Esophagus squamous epithelium (tissue), 5 donors: ENCODE measurements around the gene SCLY. TPM values are rescaled to one million over a fixed set of nuclear protein-coding genes. Genes with fewer than 3 reads are reported as not detected.
A peak's percentile ranks its signal among the peaks of the same experiment; 100 is the strongest.
"Not testable (repeated sequence)": the region's sequence is repeated elsewhere in the genome, so short reads cannot be mapped to it uniquely, and the experiment has no call there.

Experiments used
- DNase-seq: peaks from one replicate; lab custom pipeline; 2025; lab: John Stamatoyannopoulos, UW
- H3K27ac ChIP-seq, 4 donors: fragments of 200-600 bp; sonication (generic); one replicate each; pipeline ENCODE4 v1.5.1; 2016 to 2019; ENCODE audit warnings: mild to moderate bottlenecking in 1 of 4
- H3K27me3 ChIP-seq, 4 donors: fragments of 200-600 bp; sonication (generic); 1 replicate in 3 of 4; 2 replicates in 1 of 4; pipeline versions ENCODE4 v1.5.1 to v1.6.0; 2017 to 2021; ENCODE audit warnings: antibody characterized with exemption in 1 of 4
- H3K36me3 ChIP-seq, 3 donors: fragments of 200-600 bp; sonication (generic); one replicate each; pipeline ENCODE4 v1.5.1; 2016 to 2019
- H3K4me1 ChIP-seq, 3 donors: fragments of 200-600 bp; sonication (generic); one replicate each; pipeline ENCODE4 v1.5.1; 2017 to 2019
- H3K4me3 ChIP-seq, 4 donors: fragments of 200-600 bp; sonication (generic); 1 replicate in 3 of 4; 2 replicates in 1 of 4; pipeline ENCODE4 v1.5.1; 2016 to 2019; ENCODE audit warnings: mild to moderate bottlenecking in 2 of 4, moderate library complexity in 1 of 4
- H3K9me3 ChIP-seq, 3 donors: fragments of 200-600 bp; sonication (generic); one replicate each; pipeline ENCODE4 v1.5.1; 2016 to 2019
- CTCF ChIP-seq, 6 experiments: fragments of 450-650 bp in 4 of 6; fragments of 200-600 bp in 2 of 6; sonication (generic) in 2 of 6; IDR thresholded peaks; one replicate each; pipeline ENCODE4 v1.5.1; 2016 to 2019; ENCODE audit warnings: antibody characterized with exemption in 6 of 6, mild to moderate bottlenecking in 4 of 6, moderate library complexity in 4 of 6
- POLR2A ChIP-seq, 4 donors: fragments of 450-650 bp; IDR thresholded peaks; one replicate each; pipeline ENCODE4 v1.6.1; 2017; ENCODE audit warnings: antibody characterized with exemption in 4 of 4, mild to moderate bottlenecking in 4 of 4, moderate library complexity in 3 of 4
- WGBS, 2 donors: methylation state at CpG; one replicate each; pipeline ENCODE4 v1.1.5; 2018; 5-methylcytosine and 5-hydroxymethylcytosine counted together
- intact Hi-C: fragments of 100-400 bp; cut with DNase I; formaldehyde crosslinking; loops from one replicate; pipeline ENCODE4 v1.15.0; 2022
- total RNA-seq, 4 donors: library from RNA; depleted of rRNA; stranded (reverse); fragments of >200 nt; gene quantifications; one replicate each; pipeline ENCODE4 v1.1.0, GENCODE V29; 2016
- donor health status: DM: yes; HTN: yes; CAD: no.

Gene SCLY
- total RNA-seq, 4 donors from 2014 or later = 3.0 to 14.0 (median 11.4) TPM

GRCh38 chr2:238030422-238031155 lies 30.2 kb upstream of the SCLY start:
- Histone ChIP-seq H3K27ac (peak overlapping the region in 1 of 4 donors; percentile 53), H3K36me3 (peaks cover 4 to 62% (median 10%) of the 10 kb centered on the region in 3 donors), H3K9me3 (no peaks in the 10 kb centered on the region), H3K27me3 (no peaks in the 10 kb centered on the region), H3K4me3 (no peak overlapping the region), H3K4me1 (peaks cover 6 to 46% (median 8%) of the 10 kb centered on the region in 3 donors)
- intact Hi-C loops = no loop called here
- no peak for TF ChIP-seq POLR2A (IDR thresholded peaks at IDR 0.05)
- TF ChIP-seq CTCF (IDR thresholded peaks at IDR 0.05) = peak in 1 of 6 experiments; percentile 19
- WGBS, 2 donors = 89 to 98% methylated on average over 6 to 8 of the region's 8 CpGs
- no peak for DNase-seq

DNA sequence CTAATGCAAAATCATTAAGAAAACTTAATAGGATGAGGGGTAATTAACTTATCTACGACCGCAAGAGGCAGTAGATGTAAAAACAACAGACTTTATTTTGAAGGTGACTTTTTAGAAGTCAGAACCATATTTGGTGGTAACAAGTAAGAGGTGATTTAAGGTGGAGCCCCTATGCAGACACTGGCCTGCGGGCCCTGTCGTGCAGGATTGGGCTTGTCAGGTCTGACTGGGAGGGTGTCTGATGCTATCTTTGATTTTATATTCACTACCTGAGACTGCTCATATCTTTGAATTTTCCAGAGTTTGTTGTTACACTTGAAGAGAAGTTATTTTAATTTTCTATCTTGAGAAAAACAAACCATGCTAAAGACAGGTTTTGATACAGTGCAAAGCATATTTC lies 29.1 kb upstream of the SCLY start:
- H3K27ac ChIP-seq = peak overlapping the region in 3 of 4 donors; percentile 2 to 53 (median 27)
- H3K27me3 ChIP-seq = no peaks in the 10 kb centered on the region
- intact Hi-C loops = no loop called here
- WGBS, 2 donors = 33 to 54% methylated on average over 4 of the region's 4 CpGs
- H3K9me3 ChIP-seq = no peaks in the 10 kb centered on the region
- no peak overlapping the region for H3K4me3 ChIP-seq
- peaks cover 0 to 34% (median 0%) of the 10 kb centered on the region in 3 donors for H3K4me1 ChIP-seq
- peaks cover 4 to 62% (median 10%) of the 10 kb centered on the region in 3 donors for H3K36me3 ChIP-seq
- TF ChIP-seq POLR2A (IDR thresholded peaks at IDR 0.05) = no peak
- no peak for DNase-seq

GRCh38 chr2:238032755-238033337 lies 28.0 kb upstream of the SCLY start:
- H3K9me3 ChIP-seq = no peaks in the 10 kb centered on the region
- DNase-seq = no peak
- WGBS, 2 donors = 46 to 70% methylated on average over 4 of the region's 4 CpGs
- no peaks in the 10 kb centered on the region for H3K27me3 ChIP-seq
- H3K4me1 ChIP-seq = peaks cover 0 to 34% (median 0%) of the 10 kb centered on the region in 3 donors
- no peak for TF ChIP-seq POLR2A (IDR thresholded peaks at IDR 0.05)
- no peak for TF ChIP-seq CTCF (IDR thresholded peaks at IDR 0.05)
- H3K4me3 ChIP-seq = no peak overlapping the region
- intact Hi-C loops = no loop called here
- peak overlapping the region in 1 of 4 donors; percentile 36 for H3K27ac ChIP-seq
- H3K36me3 ChIP-seq = peaks cover 4 to 62% (median 19%) of the 10 kb centered on the region in 3 donors

- intact Hi-C loops, H3K9me3 ChIP-seq, DNase-seq, H3K27me3 ChIP-seq, H3K4me3 ChIP-seq: not testable (repeated sequence)
- Histone ChIP-seq H3K4me1 (peaks cover 0 to 34% (median 0%) of the 10 kb centered on the region in 3 donors), H3K27ac (peak overlapping the region in 1 of 4 donors; percentile 36), H3K36me3 (peaks cover 4 to 72% (median 23%) of the 10 kb centered on the region in 3 donors)
- 59 to 68% methylated on average over 9 of the region's 9 CpGs for WGBS, 2 donors
Measured at GRCh38 chr2:238033991-238034390, 26.8 kb upstream of the SCLY start.

GRCh38 chr2:238038203-238038602 lies 22.6 kb upstream of the SCLY start:
- intact Hi-C loops = no loop called here
- peaks cover 11 to 84% (median 13%) of the 10 kb centered on the region in 3 donors for H3K36me3 ChIP-seq

More at GRCh38 chr2:238038203-238038602, 22.6 kb upstream of the SCLY start:
- Histone ChIP-seq H3K9me3 (no peaks in the 10 kb centered on the region), H3K27ac (no peak overlapping the region), H3K4me3 (no peak overlapping the region), H3K4me1 (peaks cover 0 to 25% (median 4%) of the 10 kb centered on the region in 3 donors), H3K27me3 (no peaks in the 10 kb centered on the region)
- no peak for DNase-seq
- TF ChIP-seq CTCF (IDR thresholded peaks at IDR 0.05) (no peak), POLR2A (IDR thresholded peaks at IDR 0.05) (no peak)
- 60 to 95% methylated on average over 1 to 3 of the region's 8 CpGs for WGBS, 2 donors
